ENCODE results near the gene LIMCH1.

Gene LIMCH1

GRCh38 chr4:41512136-41512535 is 25.8 kb upstream of the LIMCH1 start:
- Histone ChIP-seq H3K4me2 (ENCODE audit: insufficient read depth, low read length) (no peak overlapping the region), H3K4me3 (ENCODE audit: low read depth in 1 of 2, low read length in 2 of 2) (no peak overlapping the region), H3K36me3 (ENCODE audit: insufficient read depth, low read length) (no peaks in the 10 kb centered on the region), H3K27me3 (ENCODE audit: insufficient read depth, low read length, poor library complexity) (no peaks in the 10 kb centered on the region), H3K4me1 (ENCODE audit: insufficient read depth, low read length) (no peaks in the 10 kb centered on the region), H3K9ac (ENCODE audit: low read depth, low read length) (no peak overlapping the region), H3K79me2 (ENCODE audit: insufficient read depth, low read length) (no peaks in the 10 kb centered on the region), H4K20me1 (ENCODE audit: insufficient read depth, low read length) (no peaks in the 10 kb centered on the region), H3K9me3 (ENCODE audit: insufficient read depth, low read length, severe bottlenecking) (no peaks in the 10 kb centered on the region), H3K27ac (ENCODE audit: low read length) (no peak overlapping the region), H2AFZ (ENCODE audit: low read depth, low read length) (no peak overlapping the region)
- DNase-seq (no peak), ATAC-seq (ENCODE audit: insufficient read depth, low read depth) (no peak)
- TF ChIP-seq EZH2 (IDR thresholded peaks at IDR 0.05; ENCODE audit: borderline replicate concordance, low read depth, low read length, severe bottlenecking) (no peak), CTCF (IDR thresholded peaks at IDR 0.05; ENCODE audit: borderline replicate concordance, extremely low read depth, low read length, poor library complexity, severe bottlenecking) (no peak)

- Histone ChIP-seq H3K79me2 (ENCODE audit: insufficient read depth, low read length) (no peaks in the 10 kb centered on the region), H3K4me3 (ENCODE audit: low read depth in 1 of 2, low read length in 2 of 2) (no peak overlapping the region), H4K20me1 (ENCODE audit: insufficient read depth, low read length) (no peaks in the 10 kb centered on the region), H3K9me3 (ENCODE audit: insufficient read depth, low read length, severe bottlenecking) (no peaks in the 10 kb centered on the region), H3K9ac (ENCODE audit: low read depth, low read length) (no peak overlapping the region), H3K4me2 (ENCODE audit: insufficient read depth, low read length) (no peak overlapping the region), H3K4me1 (ENCODE audit: insufficient read depth, low read length) (no peaks in the 10 kb centered on the region), H3K27me3 (ENCODE audit: insufficient read depth, low read length, poor library complexity) (no peaks in the 10 kb centered on the region), H3K36me3 (ENCODE audit: insufficient read depth, low read length) (no peaks in the 10 kb centered on the region), H2AFZ (ENCODE audit: low read depth, low read length) (no peak overlapping the region), H3K27ac (ENCODE audit: low read length) (no peak overlapping the region)
- DNase-seq (no peak), ATAC-seq (ENCODE audit: insufficient read depth, low read depth) (no peak)
- TF ChIP-seq EZH2 (IDR thresholded peaks at IDR 0.05; ENCODE audit: borderline replicate concordance, low read depth, low read length, severe bottlenecking) (no peak), CTCF (IDR thresholded peaks at IDR 0.05; ENCODE audit: borderline replicate concordance, extremely low read depth, low read length, poor library complexity, severe bottlenecking) (no peak)
Measured at GRCh38 chr4:41512596-41512995, 25.4 kb upstream of the LIMCH1 start.

- Histone ChIP-seq H4K20me1 (ENCODE audit: insufficient read depth, low read length) (no peaks in the 10 kb centered on the region), H3K27me3 (ENCODE audit: insufficient read depth, low read length, poor library complexity) (no peaks in the 10 kb centered on the region), H3K9me3 (ENCODE audit: insufficient read depth, low read length, severe bottlenecking) (no peaks in the 10 kb centered on the region), H3K27ac (ENCODE audit: low read length) (no peak overlapping the region), H2AFZ (ENCODE audit: low read depth, low read length) (no peak overlapping the region), H3K79me2 (ENCODE audit: insufficient read depth, low read length) (no peaks in the 10 kb centered on the region), H3K4me2 (ENCODE audit: insufficient read depth, low read length) (no peak overlapping the region), H3K4me3 (ENCODE audit: low read depth in 1 of 2, low read length in 2 of 2) (no peak overlapping the region), H3K9ac (ENCODE audit: low read depth, low read length) (no peak overlapping the region), H3K36me3 (ENCODE audit: insufficient read depth, low read length) (no peaks in the 10 kb centered on the region), H3K4me1 (ENCODE audit: insufficient read depth, low read length) (no peaks in the 10 kb centered on the region)
- no peak for DNase-seq
- ATAC-seq (ENCODE audit: insufficient read depth, low read depth): no peak
- TF ChIP-seq EZH2 (IDR thresholded peaks at IDR 0.05; ENCODE audit: borderline replicate concordance, low read depth, low read length, severe bottlenecking): no peak
- no peak for TF ChIP-seq CTCF (IDR thresholded peaks at IDR 0.05; ENCODE audit: borderline replicate concordance, extremely low read depth, low read length, poor library complexity, severe bottlenecking)
Measured at GRCh38 chr4:41514169-41514568, 23.8 kb upstream of the LIMCH1 start.

Data from DND-41 (cell line).